ENCODE measurements around the gene SMTN.

- no peak for TF ChIP-seq CTCF (conservative IDR thresholded peaks at IDR 0.05)
- TF ChIP-seq EZH2 (IDR thresholded peaks at IDR 0.05; ENCODE audit: low read depth): no peak
Observed at GRCh38 chr22:31103899-31104694, 23.0 kb downstream of the SMTN start.
